ENCODE results near the gene PTF1A.

Gene PTF1A

GRCh38 chr10:23197416-23197861 is 5.3 kb downstream of the PTF1A start:
- Histone ChIP-seq H3K9ac (ENCODE audit: low read depth, low read length) (no peak overlapping the region), H3K27ac (ENCODE audit: low read depth, low read length) (no peak overlapping the region), H3K4me1 (ENCODE audit: control insufficient read depth, insufficient read depth, low read length) (peaks cover 28% of the 10 kb centered on the region), H3K27me3 (ENCODE audit: control insufficient read depth, insufficient read depth, low read length) (peaks cover 99% of the 10 kb centered on the region), H3K9me3 (ENCODE audit: control insufficient read depth, insufficient read depth, low read length) (no peaks in the 10 kb centered on the region), H3K4me3 (ENCODE audit: low read depth, low read length) (no peak overlapping the region), H3K36me3 (ENCODE audit: control insufficient read depth, insufficient read depth, low read length) (no peaks in the 10 kb centered on the region)

- Histone ChIP-seq H3K4me1 (ENCODE audit: control insufficient read depth, insufficient read depth, low read length) (peaks cover 28% of the 10 kb centered on the region), H3K4me3 (ENCODE audit: low read depth, low read length) (peak overlapping the region; percentile 60), H3K27ac (ENCODE audit: low read depth, low read length) (no peak overlapping the region), H3K9me3 (ENCODE audit: control insufficient read depth, insufficient read depth, low read length) (no peaks in the 10 kb centered on the region), H3K9ac (ENCODE audit: low read depth, low read length) (no peak overlapping the region), H3K36me3 (ENCODE audit: control insufficient read depth, insufficient read depth, low read length) (no peaks in the 10 kb centered on the region), H3K27me3 (ENCODE audit: control insufficient read depth, insufficient read depth, low read length) (peaks cover 100% of the 10 kb centered on the region)
Observed at GRCh38 chr10:23198610-23198939, 6.5 kb downstream of the PTF1A start.

DNA sequence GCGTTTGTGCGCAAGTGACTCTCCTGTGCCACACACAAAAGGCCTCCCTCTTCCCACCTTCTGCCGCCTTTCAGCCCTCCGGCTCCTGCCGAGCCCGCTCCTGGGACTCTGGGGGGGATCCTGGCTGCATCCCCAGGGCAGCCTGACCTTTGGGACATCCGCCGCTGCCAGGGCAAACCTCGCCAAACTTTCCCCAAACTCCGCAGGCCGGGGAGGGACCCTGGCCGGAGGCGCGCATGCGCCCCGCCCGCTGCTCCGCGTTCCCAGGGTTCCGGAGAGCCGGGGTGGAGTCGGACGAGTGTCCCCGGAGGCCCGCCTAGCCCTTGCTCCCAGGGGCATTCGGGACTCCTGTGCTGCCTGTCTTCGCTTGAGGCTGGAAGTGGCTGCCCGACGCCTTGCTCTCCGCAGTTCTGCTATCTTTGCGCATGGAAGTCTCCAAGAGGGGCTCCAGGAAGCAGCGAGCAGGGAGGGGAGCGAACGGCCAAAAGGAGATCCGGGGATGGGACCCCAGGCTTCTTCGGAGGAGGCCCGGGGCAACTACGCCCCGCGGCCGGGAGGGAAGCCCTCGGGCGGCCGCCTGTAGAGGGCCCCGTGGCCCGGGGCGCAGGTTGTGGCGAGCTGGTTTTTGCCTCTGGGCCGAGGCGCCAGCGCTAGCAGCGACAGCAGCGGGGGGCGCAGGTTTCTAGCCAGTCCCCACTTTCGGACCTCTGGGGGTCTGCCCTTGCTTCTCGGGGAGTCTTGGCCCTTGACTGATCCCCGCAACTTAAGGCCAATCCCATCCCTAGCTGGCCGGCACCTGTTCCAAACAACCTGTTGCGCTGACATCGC is 7.0 kb downstream of the PTF1A start:
- H3K9ac ChIP-seq (ENCODE audit: low read depth, low read length) = no peak overlapping the region
- H3K4me1 ChIP-seq (ENCODE audit: control insufficient read depth, insufficient read depth, low read length) = peaks cover 34% of the 10 kb centered on the region
- H3K4me3 ChIP-seq (ENCODE audit: low read depth, low read length) = peak overlapping the region; percentile 60
- H3K36me3 ChIP-seq (ENCODE audit: control insufficient read depth, insufficient read depth, low read length) = no peaks in the 10 kb centered on the region
- no peak overlapping the region for H3K27ac ChIP-seq (ENCODE audit: low read depth, low read length)
- H3K27me3 ChIP-seq (ENCODE audit: control insufficient read depth, insufficient read depth, low read length) = peaks cover 100% of the 10 kb centered on the region
- no peaks in the 10 kb centered on the region for H3K9me3 ChIP-seq (ENCODE audit: control insufficient read depth, insufficient read depth, low read length)

- peaks cover 100% of the 10 kb centered on the region for H3K27me3 ChIP-seq (ENCODE audit: control insufficient read depth, insufficient read depth, low read length)
- H3K4me1 ChIP-seq (ENCODE audit: control insufficient read depth, insufficient read depth, low read length) = peaks cover 40% of the 10 kb centered on the region
- H3K9me3 ChIP-seq (ENCODE audit: control insufficient read depth, insufficient read depth, low read length) = no peaks in the 10 kb centered on the region
- H3K36me3 ChIP-seq (ENCODE audit: control insufficient read depth, insufficient read depth, low read length) = no peaks in the 10 kb centered on the region
- no peak overlapping the region for H3K27ac ChIP-seq (ENCODE audit: low read depth, low read length)
- H3K9ac ChIP-seq (ENCODE audit: low read depth, low read length) = no peak overlapping the region
- H3K4me3 ChIP-seq (ENCODE audit: low read depth, low read length) = peak overlapping the region; percentile 60
Observed at GRCh38 chr10:23199768-23200511, 7.8 kb downstream of the PTF1A start.

GRCh38 chr10:23200586-23200985 is 8.5 kb downstream of the PTF1A start:
- H3K9ac ChIP-seq (ENCODE audit: low read depth, low read length) = no peak overlapping the region
- no peak overlapping the region for H3K27ac ChIP-seq (ENCODE audit: low read depth, low read length)
- H3K27me3 ChIP-seq (ENCODE audit: control insufficient read depth, insufficient read depth, low read length) = peaks cover 100% of the 10 kb centered on the region

DNA sequence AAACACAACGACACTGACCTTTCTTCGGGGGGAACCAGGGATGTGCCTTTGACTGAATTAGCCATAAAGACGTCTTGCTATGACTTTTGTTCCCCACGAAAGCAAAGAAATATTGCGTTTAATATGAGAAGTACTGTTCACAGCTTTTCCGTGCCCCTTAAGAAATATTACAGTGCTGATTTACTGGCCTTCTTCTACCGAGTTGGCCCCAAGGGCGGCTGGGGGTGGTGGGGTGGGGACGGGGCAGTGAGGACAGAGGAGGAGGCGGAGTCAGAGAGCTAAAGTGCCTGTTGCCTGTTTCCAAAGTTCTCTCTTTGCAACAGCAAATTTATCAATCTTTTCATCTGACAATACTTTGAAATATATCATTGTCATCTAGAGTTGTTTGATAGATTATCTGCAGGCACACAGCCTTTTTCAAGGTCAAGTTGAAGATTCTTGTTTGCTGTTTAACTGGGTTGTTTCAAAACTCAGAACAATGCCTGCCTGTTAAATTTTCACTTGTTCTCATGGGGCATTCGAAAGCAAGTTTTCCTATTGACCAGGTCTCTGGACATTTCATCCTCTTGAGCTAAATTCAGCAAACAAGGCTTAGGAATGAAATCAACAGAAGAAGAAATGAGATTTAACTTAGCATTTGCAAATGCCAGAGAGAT is 9.0 kb downstream of the PTF1A start:
- no peaks in the 10 kb centered on the region for H3K36me3 ChIP-seq (ENCODE audit: control insufficient read depth, insufficient read depth, low read length)
- no peak overlapping the region for H3K9ac ChIP-seq (ENCODE audit: low read depth, low read length)
- H3K4me1 ChIP-seq (ENCODE audit: control insufficient read depth, insufficient read depth, low read length) = peaks cover 33% of the 10 kb centered on the region
- H3K4me3 ChIP-seq (ENCODE audit: low read depth, low read length) = no peak overlapping the region
- H3K27ac ChIP-seq (ENCODE audit: low read depth, low read length) = no peak overlapping the region
- peaks cover 100% of the 10 kb centered on the region for H3K27me3 ChIP-seq (ENCODE audit: control insufficient read depth, insufficient read depth, low read length)
- no peaks in the 10 kb centered on the region for H3K9me3 ChIP-seq (ENCODE audit: control insufficient read depth, insufficient read depth, low read length)

More at GRCh38 chr10:23200586-23200985, 8.5 kb downstream of the PTF1A start:
- no peak overlapping the region for H3K4me3 ChIP-seq (ENCODE audit: low read depth, low read length)
- peaks cover 37% of the 10 kb centered on the region for H3K4me1 ChIP-seq (ENCODE audit: control insufficient read depth, insufficient read depth, low read length)
- H3K9me3 ChIP-seq (ENCODE audit: control insufficient read depth, insufficient read depth, low read length) = no peaks in the 10 kb centered on the region
- H3K36me3 ChIP-seq (ENCODE audit: control insufficient read depth, insufficient read depth, low read length) = no peaks in the 10 kb centered on the region

DNA sequence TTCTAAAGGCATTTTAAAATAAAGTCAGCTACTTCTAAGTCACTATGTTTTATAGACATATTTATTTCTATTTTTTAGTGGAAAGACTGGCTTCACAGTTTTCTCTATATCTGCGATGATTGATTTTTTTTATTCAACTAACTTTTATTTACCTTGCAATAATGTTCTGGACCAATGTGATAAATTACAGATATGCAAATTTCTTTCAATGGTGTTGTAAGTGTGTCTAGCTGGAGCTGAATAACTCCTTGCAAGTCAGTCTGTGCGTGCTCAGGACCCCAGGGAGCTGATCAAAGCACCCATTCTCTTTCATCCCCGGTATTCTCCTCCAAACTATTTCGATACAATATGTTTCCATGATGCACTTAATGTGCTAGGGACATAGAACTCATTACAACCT is 9.7 kb downstream of the PTF1A start:
- no peak overlapping the region for H3K4me3 ChIP-seq (ENCODE audit: low read depth, low read length)
- no peak overlapping the region for H3K27ac ChIP-seq (ENCODE audit: low read depth, low read length)
- peaks cover 98% of the 10 kb centered on the region for H3K27me3 ChIP-seq (ENCODE audit: control insufficient read depth, insufficient read depth, low read length)
- H3K9ac ChIP-seq (ENCODE audit: low read depth, low read length) = no peak overlapping the region
- peaks cover 33% of the 10 kb centered on the region for H3K4me1 ChIP-seq (ENCODE audit: control insufficient read depth, insufficient read depth, low read length)
- no peaks in the 10 kb centered on the region for H3K9me3 ChIP-seq (ENCODE audit: control insufficient read depth, insufficient read depth, low read length)
- no peaks in the 10 kb centered on the region for H3K36me3 ChIP-seq (ENCODE audit: control insufficient read depth, insufficient read depth, low read length)

- Histone ChIP-seq H3K4me3 (ENCODE audit: low read depth, low read length) (no peak overlapping the region), H3K27me3 (ENCODE audit: control insufficient read depth, insufficient read depth, low read length) (peaks cover 88% of the 10 kb centered on the region), H3K9ac (ENCODE audit: low read depth, low read length) (no peak overlapping the region), H3K27ac (ENCODE audit: low read depth, low read length) (no peak overlapping the region), H3K4me1 (ENCODE audit: control insufficient read depth, insufficient read depth, low read length) (peaks cover 33% of the 10 kb centered on the region), H3K9me3 (ENCODE audit: control insufficient read depth, insufficient read depth, low read length) (no peaks in the 10 kb centered on the region), H3K36me3 (ENCODE audit: control insufficient read depth, insufficient read depth, low read length) (no peaks in the 10 kb centered on the region)
Observed at GRCh38 chr10:23202779-23203178, 10.7 kb downstream of the PTF1A start.

- H3K4me1 ChIP-seq (ENCODE audit: control insufficient read depth, insufficient read depth, low read length) = peaks cover 33% of the 10 kb centered on the region
- H3K27me3 ChIP-seq (ENCODE audit: control insufficient read depth, insufficient read depth, low read length) = peaks cover 80% of the 10 kb centered on the region
- no peaks in the 10 kb centered on the region for H3K36me3 ChIP-seq (ENCODE audit: control insufficient read depth, insufficient read depth, low read length)
- H3K9ac ChIP-seq (ENCODE audit: low read depth, low read length) = no peak overlapping the region
- no peak overlapping the region for H3K27ac ChIP-seq (ENCODE audit: low read depth, low read length)
- no peak overlapping the region for H3K4me3 ChIP-seq (ENCODE audit: low read depth, low read length)
- no peaks in the 10 kb centered on the region for H3K9me3 ChIP-seq (ENCODE audit: control insufficient read depth, insufficient read depth, low read length)
Observed at GRCh38 chr10:23203369-23204325, 11.5 kb downstream of the PTF1A start.

DNA sequence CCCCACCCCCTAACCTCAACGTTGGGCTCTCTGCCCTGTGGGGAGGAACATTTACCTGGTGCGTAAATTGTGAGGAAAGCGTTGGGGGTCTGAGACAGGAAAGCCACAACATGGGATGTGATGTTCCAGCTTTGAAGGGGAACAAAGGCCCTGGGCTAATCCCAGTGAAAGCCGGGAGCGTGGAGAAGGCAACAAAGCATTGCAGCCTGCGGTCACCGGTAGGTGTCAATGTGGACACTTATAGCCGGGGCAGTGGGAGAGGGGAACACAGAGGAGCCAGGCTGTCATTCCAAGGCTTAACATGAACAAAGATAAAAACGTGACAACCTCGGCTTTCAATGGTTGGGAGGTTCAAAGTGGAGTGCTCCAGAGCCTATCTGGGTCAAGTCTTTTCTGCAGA is 12.7 kb downstream of the PTF1A start:
- Histone ChIP-seq H3K4me1 (ENCODE audit: control insufficient read depth, insufficient read depth, low read length) (peaks cover 33% of the 10 kb centered on the region), H3K27me3 (ENCODE audit: control insufficient read depth, insufficient read depth, low read length) (peaks cover 72% of the 10 kb centered on the region), H3K36me3 (ENCODE audit: control insufficient read depth, insufficient read depth, low read length) (no peaks in the 10 kb centered on the region), H3K27ac (ENCODE audit: low read depth, low read length) (no peak overlapping the region), H3K4me3 (ENCODE audit: low read depth, low read length) (no peak overlapping the region), H3K9me3 (ENCODE audit: control insufficient read depth, insufficient read depth, low read length) (no peaks in the 10 kb centered on the region), H3K9ac (ENCODE audit: low read depth, low read length) (no peak overlapping the region)

Measured in HUES48 (cell line).